B cell (primary cell): ENCODE measurements around the gene DOK7. TPM values are rescaled to one million over a fixed set of nuclear protein-coding genes. Genes with fewer than 3 reads are reported as not detected.
"Not testable (repeated sequence)": the region's sequence is repeated elsewhere in the genome, so short reads cannot be mapped to it uniquely, and the experiment has no call there.

Experiments used
- ATAC-seq: fragments of 200-7000 bp; cut with Tn5 transposase; one replicate; pipeline ENCODE4 v1.10.0; 2021; ENCODE audit warnings: low read depth, mild to moderate bottlenecking, moderate number of reproducible peaks, moderate library complexity
- CTCF ChIA-PET: fragments of 350-600 bp; sonication (Branson Sonifier 250); formaldehyde crosslinking; loops from one replicate; lab custom pipeline; 2021; ENCODE audit warnings: antibody characterized with exemption, inconsistent platforms; lab: Charles Lee
- POLR2A ChIA-PET: fragments of 350-600 bp; sonication (Branson Sonifier 250); formaldehyde crosslinking; loops from one replicate; lab custom pipeline; 2021; ENCODE audit warnings: antibody characterized with exemption; lab: Charles Lee
- DNase-seq: peaks from one replicate; pipeline ENCODE4 v3.0.0; 2013
- H2AFZ ChIP-seq: 2 replicates; pipeline ENCODE4 v1.6.1; 2012; ENCODE audit warnings: mild to moderate bottlenecking, low read depth, low read length; ENCODE audit not compliant: insufficient read depth, poor library complexity, severe bottlenecking
- H3K27ac ChIP-seq, 2 donors: 1 replicate in 1 of 2; 2 replicates in 1 of 2; pipeline ENCODE4 v1.5.1; 2012 to 2013; ENCODE audit warnings: low read length in 2 of 2, mild to moderate bottlenecking in 2 of 2, moderate library complexity in 1 of 2
- H3K27me3 ChIP-seq, 4 experiments: fragments of 200-600 bp in 1 of 4; sonication (generic) in 1 of 4; replicated peaks in 1 of 4; 1 replicate in 2 of 4; 2 replicates in 2 of 4; pipeline versions ENCODE4 v1.6.1 to v1.7.0; 2013 to 2016; ENCODE audit warnings: low read length in 3 of 4, mild to moderate bottlenecking in 2 of 4, mixed read lengths in 1 of 4, moderate library complexity in 1 of 4; ENCODE audit not compliant: insufficient read depth in 4 of 4, control insufficient read depth in 3 of 4; ENCODE audit errors: control extremely low read depth in 1 of 4
- H3K36me3 ChIP-seq, 2 experiments: replicated peaks in 1 of 2; 1 replicate in 1 of 2; 2 replicates in 1 of 2; pipeline versions ENCODE4 v1.6.1 to v1.7.1; 2013; ENCODE audit warnings: low read length in 1 of 2; ENCODE audit not compliant: insufficient read depth in 2 of 2, control insufficient read depth in 1 of 2; ENCODE audit errors: control extremely low read depth in 1 of 2, extremely low read depth in 1 of 2
- H3K4me1 ChIP-seq, 2 donors: fragments of 200-600 bp in 1 of 2; sonication (generic) in 1 of 2; 1 replicate in 1 of 2; 2 replicates in 1 of 2; pipeline versions ENCODE4 v1.5.1 to v1.6.1; 2013 to 2017; ENCODE audit warnings: low read length in 2 of 2; ENCODE audit not compliant: control insufficient read depth in 2 of 2, insufficient read depth in 2 of 2
- H3K4me2 ChIP-seq: replicated peaks from 2 replicates; pipeline ENCODE3; 2012; ENCODE audit warnings: mild to moderate bottlenecking, low read depth, low read length; ENCODE audit not compliant: poor library complexity, severe bottlenecking
- H3K4me3 ChIP-seq, 5 experiments: fragments of 200-600 bp in 1 of 5; sonication (generic) in 1 of 5; 1 replicate in 3 of 5; 2 replicates in 2 of 5; pipeline versions ENCODE4 v1.5.1 to v1.7.0; 2011 to 2016; ENCODE audit warnings: low read length in 4 of 5, mild to moderate bottlenecking in 4 of 5, low read depth in 2 of 5, control low read depth in 1 of 5, moderate library complexity in 1 of 5; ENCODE audit not compliant: insufficient read depth in 1 of 5; ENCODE audit errors: control extremely low read depth in 1 of 5, extremely low read depth in 1 of 5
- H3K79me2 ChIP-seq: fragments of 200-600 bp; sonication (generic); one replicate; pipeline ENCODE4 v1.6.0; 2016; ENCODE audit warnings: low read length; ENCODE audit not compliant: control insufficient read depth, insufficient read depth
- H3K9ac ChIP-seq: fragments of 200-600 bp; sonication (generic); 2 replicates; pipeline ENCODE4 v1.6.1; 2017; ENCODE audit warnings: mild to moderate bottlenecking, low read length, moderate library complexity
- H3K9me3 ChIP-seq, 3 donors: one replicate each; pipeline versions ENCODE4 v1.6.1 to v1.7.1; 2013; ENCODE audit warnings: low read length in 2 of 3; ENCODE audit not compliant: control insufficient read depth in 2 of 3, insufficient read depth in 1 of 3; ENCODE audit errors: control extremely low read depth in 1 of 3
- H4K20me1 ChIP-seq: 2 replicates; pipeline ENCODE4 v1.6.0; 2012; ENCODE audit warnings: mild to moderate bottlenecking, low read length; ENCODE audit not compliant: insufficient read depth, control insufficient read depth, poor library complexity, severe bottlenecking
- H3K27ac Mint-ChIP-seq: one replicate; pipeline ENCODE4 v1.8.0; 2021; ENCODE audit warnings: mixed read lengths
- H3K27me3 Mint-ChIP-seq: one replicate; pipeline ENCODE4 v1.8.0; 2021; ENCODE audit warnings: mixed read lengths
- H3K4me1 Mint-ChIP-seq: one replicate; pipeline ENCODE4 v1.8.0; 2021; ENCODE audit warnings: mixed read lengths
- H3K4me3 Mint-ChIP-seq: one replicate; pipeline ENCODE4 v1.8.0; 2021; ENCODE audit warnings: mixed read lengths
- H3K9me3 Mint-ChIP-seq: one replicate; pipeline ENCODE4 v1.8.0; 2022; ENCODE audit warnings: mixed read lengths; ENCODE audit not compliant: insufficient read depth
- CTCF ChIP-seq: fragments of 200-600 bp; IDR thresholded peaks from one replicate; pipeline ENCODE4 v1.8.0; 2022; ENCODE audit warnings: antibody characterized with exemption, mild to moderate bottlenecking
- EZH2 ChIP-seq: IDR thresholded peaks from 2 replicates; pipeline ENCODE4 v1.6.1; 2012; ENCODE audit warnings: borderline replicate concordance, low read depth, mild to moderate bottlenecking, moderate library complexity, low read length; ENCODE audit not compliant: insufficient read depth, poor library complexity, severe bottlenecking
- WGBS: methylation state at CpG from one replicate; pipeline ENCODE4 v1.1.5; 2013; ENCODE audit warnings: missing lambda C conversion rate; ENCODE audit not compliant: insufficient coverage; 5-methylcytosine and 5-hydroxymethylcytosine counted together
- intact Hi-C: fragments of 100-400 bp; cut with micrococcal nuclease; formaldehyde crosslinking; loops from one replicate; pipeline ENCODE4 v1.10.0; 2022
- polyA plus RNA-seq: library from polyadenylated mRNA; depleted of rRNA; stranded (reverse); fragments of >200 nt; gene quantifications from 2 replicates; pipeline ENCODE4 v1.2.3, GENCODE V29; 2012
- total RNA-seq, 2 donors: library from RNA; stranded (reverse); fragments of 120-200 nt in 1 of 2; gene quantifications; 1 replicate in 1 of 2; 2 replicates in 1 of 2; pipeline versions ENCODE4 v1.2.3 to v1.2.4, GENCODE V29; 2013 to 2022

DOK7 gene
- total and polyA plus RNA-seq, 2 donors (not counting 1 experiment from before 2014, with no cell fraction given) = 24.1 to 24.8 TPM

GRCh38 chr4:3452376-3452775 is 10.7 kb upstream of the DOK7 start:
- Mint-ChIP-seq H3K27me3 (peaks cover 5% of the 10 kb centered on the region), H3K4me3 (no peak overlapping the region), H3K4me1 (no peaks in the 10 kb centered on the region), H3K9me3 (peaks cover 15% of the 10 kb centered on the region), H3K27ac (no peak overlapping the region)
- H3K9me3 ChIP-seq = peaks cover 0 to 7% (median 1%) of the 10 kb centered on the region in 3 donors
- no peak overlapping the region for H3K27ac ChIP-seq
- DNase-seq (no peak), ATAC-seq (no peak)
- POLR2A ChIA-PET = no interaction called here
- H3K79me2 ChIP-seq = no peaks in the 10 kb centered on the region
- no peak overlapping the region for H3K4me3 ChIP-seq
- TF ChIP-seq CTCF = no peak
- TF ChIP-seq EZH2 = no peak
- CTCF ChIA-PET = interaction anchor here (0.6 to 1.4 kb wide), 4 partner anchors 28 to 1411 kb away, joined by 3 to 4 read pairs (median 3); no protein-coding TSS in a partner anchor
- no peak overlapping the region for H3K4me2 ChIP-seq
- WGBS = 91% methylated on average over 5 of the region's 7 CpGs
- intact Hi-C loops = no loop called here
- H3K4me1 ChIP-seq = no peaks in the 10 kb centered on the region
- H3K27me3 ChIP-seq = no peaks in the 10 kb centered on the region
- H3K36me3 ChIP-seq = no peaks in the 10 kb centered on the region
- H3K9ac ChIP-seq = no peak overlapping the region
- H2AFZ ChIP-seq = no peak overlapping the region
- no peaks in the 10 kb centered on the region for H4K20me1 ChIP-seq

- H4K20me1 ChIP-seq, POLR2A ChIA-PET, H3K4me3 Mint-ChIP-seq, H3K4me2 ChIP-seq, H3K9me3 ChIP-seq, H3K36me3 ChIP-seq, DNase-seq, H3K9ac ChIP-seq, H2AFZ ChIP-seq, H3K27ac Mint-ChIP-seq, ATAC-seq, intact Hi-C loops, H3K4me3 ChIP-seq, H3K4me1 ChIP-seq, H3K79me2 ChIP-seq, H3K4me1 Mint-ChIP-seq, H3K27me3 ChIP-seq, H3K27ac ChIP-seq: not testable (repeated sequence)
- CTCF ChIA-PET = interaction anchor here (1.0 kb wide), 1 partner anchor 12 kb away, joined by 3 read pairs; no protein-coding TSS in a partner anchor
- 83% methylated on average over 1 of the region's 3 CpGs for WGBS
- Mint-ChIP-seq H3K9me3 (peaks cover 15% of the 10 kb centered on the region), H3K27me3 (peaks cover 11% of the 10 kb centered on the region)
Observed at GRCh38 chr4:3455596-3455995, 7.5 kb upstream of the DOK7 start.
